Measurements from ENCODE around the gene MRPL40.

Gene MRPL40

GRCh38 chr22:19476023-19476422, 43.7 kb downstream of the MRPL40 start:
- Histone ChIP-seq H3K27ac (ENCODE audit: extremely low read depth, low read depth, low read length) (no peak overlapping the region), H3K9me3 (ENCODE audit: control insufficient read depth, insufficient read depth, low read depth, low read length) (no peaks in the 10 kb centered on the region), H3K4me3 (ENCODE audit: low read depth, low read length) (no peak overlapping the region), H3K36me3 (ENCODE audit: control insufficient read depth in 2 of 2, insufficient read depth in 1 of 2, low read length in 2 of 2) (peaks cover 0 to 52% of the 10 kb centered on the region in 2 experiments; a peak in 2 of 3 replicates), H3K4me1 (ENCODE audit: control insufficient read depth, insufficient read depth, low read length) (no peaks in the 10 kb centered on the region)
- no peak for TF ChIP-seq ZNF121 (tag by site-specific recombination; IDR thresholded peaks at IDR 0.05)
- no peak for TF ChIP-seq ZNF558 (tag by site-specific recombination; IDR thresholded peaks at IDR 0.05)
- TF ChIP-seq ZNF747 (tag by site-specific recombination; IDR thresholded peaks at IDR 0.05) = no peak
- no peak for TF ChIP-seq ZNF239 (tag by site-specific recombination; IDR thresholded peaks at IDR 0.05)
- no peak for TF ChIP-seq ZBTB7A (tag by site-specific recombination; IDR thresholded peaks at IDR 0.05; ENCODE audit: low read depth)
- TF ChIP-seq ZBTB1 (tag by site-specific recombination; IDR thresholded peaks at IDR 0.05) = no peak
- TF ChIP-seq YY1 (tag by site-specific recombination; IDR thresholded peaks at IDR 0.05) = no peak
- TF ChIP-seq, protein P1, sequence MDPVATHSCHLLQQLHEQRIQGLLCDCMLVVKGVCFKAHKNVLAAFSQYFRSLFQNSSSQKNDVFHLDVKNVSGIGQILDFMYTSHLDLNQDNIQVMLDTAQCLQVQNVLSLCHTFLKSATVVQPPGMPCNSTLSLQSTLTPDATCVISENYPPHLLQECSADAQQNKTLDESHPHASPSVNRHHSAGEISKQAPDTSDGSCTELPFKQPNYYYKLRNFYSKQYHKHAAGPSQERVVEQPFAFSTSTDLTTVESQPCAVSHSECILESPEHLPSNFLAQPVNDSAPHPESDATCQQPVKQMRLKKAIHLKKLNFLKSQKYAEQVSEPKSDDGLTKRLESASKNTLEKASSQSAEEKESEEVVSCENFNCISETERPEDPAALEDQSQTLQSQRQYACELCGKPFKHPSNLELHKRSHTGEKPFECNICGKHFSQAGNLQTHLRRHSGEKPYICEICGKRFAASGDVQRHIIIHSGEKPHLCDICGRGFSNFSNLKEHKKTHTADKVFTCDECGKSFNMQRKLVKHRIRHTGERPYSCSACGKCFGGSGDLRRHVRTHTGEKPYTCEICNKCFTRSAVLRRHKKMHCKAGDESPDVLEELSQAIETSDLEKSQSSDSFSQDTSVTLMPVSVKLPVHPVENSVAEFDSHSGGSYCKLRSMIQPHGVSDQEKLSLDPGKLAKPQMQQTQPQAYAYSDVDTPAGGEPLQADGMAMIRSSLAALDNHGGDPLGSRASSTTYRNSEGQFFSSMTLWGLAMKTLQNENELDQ (tag by site-specific recombination; IDR thresholded peaks at IDR 0.05; ENCODE audit: low read depth) = no peak
- no peak for TF ChIP-seq TCF7L2 (IDR thresholded peaks at IDR 0.05; ENCODE audit: borderline replicate concordance, low read depth, low read length)
- POLR2A ChIA-PET = interaction anchor here (0.7 kb wide), 1 partner anchor 466 kb away, joined by 6 read pairs; no protein-coding TSS in a partner anchor
- CTCF ChIA-PET = no interaction called here

- H3K9me3 ChIP-seq (ENCODE audit: control insufficient read depth, insufficient read depth, low read depth, low read length) = no peaks in the 10 kb centered on the region
- peak overlapping the region; percentile 77 for H3K4me3 ChIP-seq (ENCODE audit: low read depth, low read length)
- H3K4me1 ChIP-seq (ENCODE audit: control insufficient read depth, insufficient read depth, low read length) = no peaks in the 10 kb centered on the region
- ChIA-PET POLR2A (interaction anchor here (1.7 to 3.4 kb wide), 2 partner anchors 30 to 299 kb away, joined by 3 to 20 read pairs; partner anchors contain the start of genes C22orf39 and SLC25A1), CTCF (interaction anchor here (0.5 to 4.6 kb wide), 10 partner anchors 9 to 717 kb away, joined by 3 to 31 read pairs (median 4); no protein-coding TSS in a partner anchor)
- TF ChIP-seq ZNF626 (tag by site-specific recombination; IDR thresholded peaks at IDR 0.05) (no peak), ZNF148 (tag by site-specific recombination; IDR thresholded peaks at IDR 0.05; ENCODE audit: borderline replicate concordance) (no peak), PRDM1 (tag by site-specific recombination; IDR thresholded peaks at IDR 0.05) (peak; percentile 11; the same call in 1 of the 2 replicates), ZNF138 (tag by site-specific recombination; IDR thresholded peaks at IDR 0.05; ENCODE audit: borderline replicate concordance) (no peak), ZFP3 (tag by site-specific recombination; IDR thresholded peaks at IDR 0.05; ENCODE audit: low read depth) (no peak), ZEB2 (tag by site-specific recombination; IDR thresholded peaks at IDR 0.05) (no peak), ZNF175 (tag by site-specific recombination; IDR thresholded peaks at IDR 0.05) (no peak), ZNF664 (tag by site-specific recombination; IDR thresholded peaks at IDR 0.05) (0 out of 2 replicates have a peak, but pooled peaks have one; percentile 14), PRDM4 (tag by site-specific recombination; IDR thresholded peaks at IDR 0.05) (no peak), ZNF2 (tag by site-specific recombination; IDR thresholded peaks at IDR 0.05) (no peak), ZNF654 (tag by site-specific recombination; IDR thresholded peaks at IDR 0.05; ENCODE audit: low read depth) (peak; percentile 42; the same call in 1 of the 2 replicates), ZSCAN16 (tag by site-specific recombination; IDR thresholded peaks at IDR 0.05) (no peak), HOXC10 (CRISPR knock-in tag; IDR thresholded peaks at IDR 0.05) (no peak)
- TF ChIP-seq, protein P2, sequence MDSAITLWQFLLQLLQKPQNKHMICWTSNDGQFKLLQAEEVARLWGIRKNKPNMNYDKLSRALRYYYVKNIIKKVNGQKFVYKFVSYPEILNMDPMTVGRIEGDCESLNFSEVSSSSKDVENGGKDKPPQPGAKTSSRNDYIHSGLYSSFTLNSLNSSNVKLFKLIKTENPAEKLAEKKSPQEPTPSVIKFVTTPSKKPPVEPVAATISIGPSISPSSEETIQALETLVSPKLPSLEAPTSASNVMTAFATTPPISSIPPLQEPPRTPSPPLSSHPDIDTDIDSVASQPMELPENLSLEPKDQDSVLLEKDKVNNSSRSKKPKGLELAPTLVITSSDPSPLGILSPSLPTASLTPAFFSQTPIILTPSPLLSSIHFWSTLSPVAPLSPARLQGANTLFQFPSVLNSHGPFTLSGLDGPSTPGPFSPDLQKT (IDR thresholded peaks at IDR 0.05; ENCODE audit: borderline replicate concordance, low read depth, low read length) = no peak
- TF ChIP-seq, protein P3, sequence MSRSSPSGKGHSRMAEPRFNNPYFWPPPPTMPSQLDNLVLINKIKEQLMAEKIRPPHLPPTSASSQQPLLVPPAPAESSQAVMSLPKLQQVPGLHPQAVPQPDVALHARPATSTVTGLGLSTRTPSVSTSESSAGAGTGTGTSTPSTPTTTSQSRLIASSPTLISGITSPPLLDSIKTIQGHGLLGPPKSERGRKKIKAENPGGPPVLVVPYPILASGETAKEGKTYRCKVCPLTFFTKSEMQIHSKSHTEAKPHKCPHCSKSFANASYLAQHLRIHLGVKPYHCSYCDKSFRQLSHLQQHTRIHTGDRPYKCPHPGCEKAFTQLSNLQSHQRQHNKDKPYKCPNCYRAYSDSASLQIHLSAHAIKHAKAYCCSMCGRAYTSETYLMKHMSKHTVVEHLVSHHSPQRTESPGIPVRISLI (tag by site-specific recombination; IDR thresholded peaks at IDR 0.05) = 0 out of 2 replicates have a peak, but pooled peaks have one; percentile 33
- H3K27ac ChIP-seq (ENCODE audit: extremely low read depth, low read depth, low read length) = no peak overlapping the region
- H3K36me3 ChIP-seq (ENCODE audit: control insufficient read depth in 2 of 2, insufficient read depth in 1 of 2, low read length in 2 of 2) = peaks cover 0 to 47% of the 10 kb centered on the region in 2 experiments; a peak in 2 of 3 replicates
Observed at GRCh38 chr22:19477321-19478044, 45.1 kb downstream of the MRPL40 start.
